ENCODE measurements around the gene SNAPC1. TPM values are rescaled to one million over a fixed set of nuclear protein-coding genes. Genes with fewer than 3 reads are reported as not detected.
A peak's percentile ranks its signal among the peaks of the same experiment; 100 is the strongest.

Gene SNAPC1
- total RNA-seq = 1 to 10 TPM; 5.1 to 5.8 TPM

GRCh38 chr14:61761959-61762786 lies at the start of gene SNAPC1:
SNAPC1 (plus strand) TSS chr14:61762420; CDS start chr14:61762461, 41 bp downstream.
- peak within 1 kb of the TSS; percentile 98 for H3K27ac Mint-ChIP-seq
- H3K9me3 Mint-ChIP-seq (ENCODE audit: low read depth) = no peaks in the 10 kb centered on the region
- peak within 1 kb of the TSS; percentile 94 for H3K4me3 Mint-ChIP-seq
- peaks cover 3% of the 10 kb centered on the region for H3K36me3 Mint-ChIP-seq
- peak; percentile 99 for DNase-seq
- CTCF ChIA-PET = interaction anchor here (0.7 to 2.1 kb wide), 13 partner anchors 10 to 482 kb away, joined by 3 to 18 read pairs (median 5); no protein-coding TSS in a partner anchor
- peak; percentile 99 for ATAC-seq
- H3K4me1 Mint-ChIP-seq = peaks cover 42% of the 10 kb centered on the region
- no peaks in the 10 kb centered on the region for H3K27me3 Mint-ChIP-seq

GRCh38 chr14:61713724-61714437 lies 48.3 kb upstream of the SNAPC1 start:
- Mint-ChIP-seq H3K4me1 (peaks cover 70% of the 10 kb centered on the region), H3K27ac (peak overlapping the region; percentile 38), H3K27me3 (no peaks in the 10 kb centered on the region), H3K4me3 (no peak overlapping the region), H3K9me3 (ENCODE audit: low read depth) (no peaks in the 10 kb centered on the region), H3K36me3 (peaks cover 14% of the 10 kb centered on the region)
- CTCF ChIA-PET = interaction anchor here (0.6 kb wide), 1 partner anchor 41 kb away, joined by 3 read pairs; no protein-coding TSS in a partner anchor
- ATAC-seq = no peak
- DNase-seq = no peak

GRCh38 chr14:61716956-61717355 lies 45.3 kb upstream of the SNAPC1 start:
- H3K36me3 Mint-ChIP-seq = peaks cover 18% of the 10 kb centered on the region
- H3K27ac Mint-ChIP-seq = peak overlapping the region; percentile 5
- peaks cover 66% of the 10 kb centered on the region for H3K4me1 Mint-ChIP-seq
- CTCF ChIA-PET = interaction anchor here (1.2 to 1.8 kb wide), 2 partner anchors 12 to 14 kb away, joined by 4 to 5 read pairs; no protein-coding TSS in a partner anchor
- ATAC-seq = no peak
- H3K9me3 Mint-ChIP-seq (ENCODE audit: low read depth) = no peaks in the 10 kb centered on the region
- DNase-seq = no peak
- H3K27me3 Mint-ChIP-seq = no peaks in the 10 kb centered on the region
- no peak overlapping the region for H3K4me3 Mint-ChIP-seq

- CTCF ChIA-PET = interaction anchor here (1.8 kb wide), 1 partner anchor 11 kb away, joined by 4 read pairs; no protein-coding TSS in a partner anchor
- H3K4me3 Mint-ChIP-seq = no peak overlapping the region
- peaks cover 18% of the 10 kb centered on the region for H3K36me3 Mint-ChIP-seq
- H3K27ac Mint-ChIP-seq = no peak overlapping the region
- no peaks in the 10 kb centered on the region for H3K9me3 Mint-ChIP-seq (ENCODE audit: low read depth)
- H3K27me3 Mint-ChIP-seq = no peaks in the 10 kb centered on the region
- ATAC-seq = no peak
- no peak for DNase-seq
- H3K4me1 Mint-ChIP-seq = peaks cover 56% of the 10 kb centered on the region
Observed at GRCh38 chr14:61718039-61718438, 44.2 kb upstream of the SNAPC1 start.

DNA sequence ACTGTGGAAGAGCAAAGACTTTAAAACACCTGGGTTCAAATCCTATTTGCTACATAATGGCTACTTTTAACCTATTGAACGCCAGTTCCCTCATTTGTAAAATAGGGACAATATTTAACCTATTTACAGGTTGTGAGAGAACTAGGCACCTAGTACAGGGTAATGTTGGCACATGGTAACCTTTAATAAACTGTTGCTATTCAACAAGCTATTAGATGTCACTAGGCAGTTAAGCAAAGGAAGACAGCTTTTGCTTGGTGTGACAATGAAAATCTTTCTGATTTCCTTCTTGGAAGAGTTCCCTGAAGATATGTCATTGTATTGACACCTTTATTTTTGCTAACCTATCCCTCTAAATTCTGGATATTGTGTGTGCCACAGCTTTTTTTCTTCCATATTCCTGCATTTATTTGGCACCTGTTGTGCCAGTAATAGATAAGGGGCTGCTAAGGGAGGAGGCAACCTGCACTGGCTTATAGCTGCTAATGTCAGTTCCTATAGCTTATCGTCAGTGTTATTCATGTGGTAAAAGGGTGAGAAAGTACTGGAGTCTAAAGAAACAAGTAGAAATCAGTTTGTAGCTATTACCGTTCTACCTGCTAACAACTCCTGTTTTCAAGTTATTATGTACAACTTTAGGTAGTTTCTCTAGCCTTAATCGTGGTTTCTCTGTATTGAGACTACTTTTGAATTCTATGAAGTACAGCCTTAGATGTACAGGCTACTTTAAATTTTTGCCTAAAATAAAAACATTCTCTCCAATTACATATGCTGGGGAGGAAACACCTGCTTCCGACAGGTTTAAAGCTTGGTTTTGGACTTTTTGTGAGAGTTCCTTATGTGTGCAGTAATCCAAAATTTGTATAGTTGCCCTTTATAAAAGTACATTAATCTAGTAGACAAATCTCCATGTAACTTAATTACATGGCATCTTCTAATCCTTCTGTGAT lies 42.6 kb upstream of the SNAPC1 start:
- no peak for DNase-seq
- Mint-ChIP-seq H3K4me1 (peaks cover 54% of the 10 kb centered on the region), H3K36me3 (peaks cover 30% of the 10 kb centered on the region), H3K4me3 (no peak overlapping the region), H3K9me3 (ENCODE audit: low read depth) (no peaks in the 10 kb centered on the region), H3K27ac (peak overlapping the region; percentile 66), H3K27me3 (no peaks in the 10 kb centered on the region)
- CTCF ChIA-PET = interaction anchor here (0.9 to 1.5 kb wide), 8 partner anchors 9 to 248 kb away, joined by 3 to 6 read pairs (median 3); partner anchors contain the start of gene HIF1A
- ATAC-seq = peak; percentile 54

DNA sequence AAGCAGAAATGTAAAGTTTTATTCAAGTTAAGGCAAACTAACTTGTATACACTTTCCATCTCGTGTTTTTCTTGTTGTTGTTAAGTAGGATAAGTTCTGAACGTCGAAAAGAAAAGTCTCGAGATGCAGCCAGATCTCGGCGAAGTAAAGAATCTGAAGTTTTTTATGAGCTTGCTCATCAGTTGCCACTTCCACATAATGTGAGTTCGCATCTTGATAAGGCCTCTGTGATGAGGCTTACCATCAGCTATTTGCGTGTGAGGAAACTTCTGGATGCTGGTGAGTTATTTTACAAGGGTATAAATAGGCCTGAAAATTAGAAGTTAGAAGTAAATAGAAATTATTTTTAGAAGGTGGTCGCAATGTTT lies 41.9 kb upstream of the SNAPC1 start:
- peaks cover 35% of the 10 kb centered on the region for H3K36me3 Mint-ChIP-seq
- peak overlapping the region; percentile 52 for H3K27ac Mint-ChIP-seq
- no peaks in the 10 kb centered on the region for H3K9me3 Mint-ChIP-seq (ENCODE audit: low read depth)
- no peaks in the 10 kb centered on the region for H3K27me3 Mint-ChIP-seq
- ATAC-seq (no peak), DNase-seq (no peak)
- peaks cover 56% of the 10 kb centered on the region for H3K4me1 Mint-ChIP-seq
- H3K4me3 Mint-ChIP-seq = no peak overlapping the region
- CTCF ChIA-PET = interaction anchor here (1.1 to 1.5 kb wide), 4 partner anchors 8 to 245 kb away, joined by 3 to 6 read pairs (median 4); no protein-coding TSS in a partner anchor

DNA sequence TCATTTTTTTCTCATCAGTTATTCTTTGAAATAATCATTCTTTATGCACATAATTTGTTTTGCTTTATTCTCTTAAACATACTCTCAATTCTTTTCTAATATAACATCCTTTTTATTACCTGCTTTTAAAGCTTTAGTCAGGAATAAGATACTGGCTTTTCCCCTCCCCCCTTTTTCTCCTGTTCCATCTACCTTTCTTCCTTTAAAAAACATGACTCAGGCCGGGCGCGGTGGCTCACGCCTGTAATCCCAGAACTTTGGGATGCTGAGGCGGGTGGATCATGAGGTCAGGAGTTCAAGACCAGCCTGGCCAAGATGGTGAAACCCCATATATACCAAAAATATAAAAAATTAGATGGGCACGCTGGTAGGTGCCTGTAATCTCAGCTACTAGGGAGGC lies 41.5 kb upstream of the SNAPC1 start:
- ATAC-seq = no peak
- H3K36me3 Mint-ChIP-seq = peaks cover 38% of the 10 kb centered on the region
- H3K27me3 Mint-ChIP-seq = no peaks in the 10 kb centered on the region
- no peak for DNase-seq
- no peaks in the 10 kb centered on the region for H3K9me3 Mint-ChIP-seq (ENCODE audit: low read depth)
- no peak overlapping the region for H3K4me3 Mint-ChIP-seq
- CTCF ChIA-PET = interaction anchor here (1.5 kb wide), 1 partner anchor 24 kb away, joined by 6 read pairs; no protein-coding TSS in a partner anchor
- H3K27ac Mint-ChIP-seq = no peak overlapping the region
- H3K4me1 Mint-ChIP-seq = peaks cover 52% of the 10 kb centered on the region

GRCh38 chr14:61724133-61724532 lies 38.1 kb upstream of the SNAPC1 start:
- peaks cover 67% of the 10 kb centered on the region for H3K36me3 Mint-ChIP-seq
- no peaks in the 10 kb centered on the region for H3K27me3 Mint-ChIP-seq
- CTCF ChIA-PET = no interaction called here
- peaks cover 57% of the 10 kb centered on the region for H3K4me1 Mint-ChIP-seq
- ATAC-seq (no peak), DNase-seq (no peak)
- no peaks in the 10 kb centered on the region for H3K9me3 Mint-ChIP-seq (ENCODE audit: low read depth)
- no peak overlapping the region for H3K4me3 Mint-ChIP-seq
- H3K27ac Mint-ChIP-seq = peak overlapping the region; percentile 54

DNA sequence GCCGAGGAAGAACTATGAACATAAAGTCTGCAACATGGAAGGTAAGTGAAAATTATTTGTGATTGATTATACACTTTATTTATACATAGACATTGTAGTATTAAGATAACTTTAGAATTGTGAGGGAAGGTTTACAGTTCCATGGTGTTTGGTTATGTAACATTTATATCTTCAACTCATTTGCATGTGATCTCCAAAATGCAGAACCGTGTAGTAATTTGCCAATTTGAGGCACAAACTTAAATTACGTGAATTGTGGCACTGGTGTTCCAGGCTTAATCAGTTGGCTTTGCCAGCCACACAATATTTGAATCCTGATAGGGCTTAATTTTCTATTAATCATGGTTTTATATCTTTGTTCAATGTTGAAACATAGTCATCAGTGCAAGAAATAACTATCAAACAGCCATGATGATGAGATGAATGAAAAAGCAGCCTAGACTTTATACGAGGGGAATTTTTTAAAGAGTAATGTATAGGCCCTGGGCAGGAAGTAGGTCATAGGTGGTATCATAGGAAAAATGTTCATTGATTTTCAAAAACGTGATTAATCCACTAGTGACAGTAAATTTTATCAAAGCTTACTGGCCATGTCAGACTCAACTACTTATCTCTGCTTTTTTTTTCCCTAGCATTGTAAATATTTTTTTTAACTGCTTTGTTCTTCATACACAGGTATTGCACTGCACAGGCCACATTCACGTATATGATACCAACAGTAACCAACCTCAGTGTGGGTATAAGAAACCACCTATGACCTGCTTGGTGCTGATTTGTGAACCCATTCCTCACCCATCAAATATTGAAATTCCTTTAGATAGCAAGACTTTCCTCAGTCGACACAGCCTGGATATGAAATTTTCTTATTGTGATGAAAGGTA lies 35.2 kb upstream of the SNAPC1 start:
- Mint-ChIP-seq H3K4me3 (no peak overlapping the region), H3K27me3 (no peaks in the 10 kb centered on the region), H3K36me3 (peaks cover 74% of the 10 kb centered on the region), H3K4me1 (peaks cover 60% of the 10 kb centered on the region), H3K9me3 (ENCODE audit: low read depth) (no peaks in the 10 kb centered on the region), H3K27ac (peak overlapping the region; percentile 67)
- ATAC-seq (no peak), DNase-seq (no peak)
- CTCF ChIA-PET = interaction anchor here (0.6 to 1.6 kb wide), 2 partner anchors 14 to 23 kb away, joined by 3 read pairs; no protein-coding TSS in a partner anchor

DNA sequence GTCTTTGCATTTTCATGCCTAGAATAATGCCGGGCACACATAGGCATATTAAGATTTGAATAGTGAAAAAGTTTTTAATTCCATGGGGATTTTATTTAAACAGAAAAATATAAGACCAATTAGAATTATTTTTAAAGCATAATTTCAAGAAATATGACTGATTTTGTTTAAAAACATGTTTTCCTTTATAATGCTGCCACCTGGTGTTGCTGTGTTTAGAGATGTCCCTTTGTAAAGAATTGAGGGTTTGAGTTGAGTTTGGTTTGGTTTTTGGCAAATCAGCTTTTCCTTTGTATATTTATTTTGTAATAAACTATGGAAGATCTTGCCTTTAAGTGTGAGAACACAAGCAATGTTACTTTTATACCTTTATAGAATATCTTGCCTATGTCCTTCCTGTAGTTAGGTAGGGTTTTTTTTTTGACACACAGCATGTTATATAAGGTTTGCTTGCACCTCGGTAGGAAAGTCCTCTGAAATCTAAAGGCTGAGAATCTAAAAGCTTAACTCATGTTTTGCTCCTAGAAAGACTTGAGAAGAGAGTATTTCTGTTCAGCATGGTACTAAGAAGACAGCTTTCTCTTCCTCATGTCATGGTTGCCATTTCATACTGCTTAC lies 31.4 kb upstream of the SNAPC1 start:
- DNase-seq = no peak
- no peak overlapping the region for H3K4me3 Mint-ChIP-seq
- peak overlapping the region; percentile 38 for H3K27ac Mint-ChIP-seq
- no peaks in the 10 kb centered on the region for H3K9me3 Mint-ChIP-seq (ENCODE audit: low read depth)
- no peaks in the 10 kb centered on the region for H3K27me3 Mint-ChIP-seq
- CTCF ChIA-PET = interaction anchor here (0.7 to 1.8 kb wide), 10 partner anchors 14 to 333 kb away, joined by 3 to 6 read pairs (median 4); no protein-coding TSS in a partner anchor
- H3K36me3 Mint-ChIP-seq = peaks cover 73% of the 10 kb centered on the region
- H3K4me1 Mint-ChIP-seq = peaks cover 60% of the 10 kb centered on the region
- ATAC-seq = no peak

- DNase-seq = no peak
- H3K36me3 Mint-ChIP-seq = peaks cover 66% of the 10 kb centered on the region
- H3K9me3 Mint-ChIP-seq (ENCODE audit: low read depth) = no peaks in the 10 kb centered on the region
- H3K27ac Mint-ChIP-seq = peak overlapping the region; percentile 46
- no peak for ATAC-seq
- no peaks in the 10 kb centered on the region for H3K27me3 Mint-ChIP-seq
- CTCF ChIA-PET = interaction anchor here (1.2 to 1.7 kb wide), 5 partner anchors 11 to 182 kb away, joined by 3 to 7 read pairs (median 3); no protein-coding TSS in a partner anchor
- peaks cover 46% of the 10 kb centered on the region for H3K4me1 Mint-ChIP-seq
- no peak overlapping the region for H3K4me3 Mint-ChIP-seq
Observed at GRCh38 chr14:61733972-61734371, 28.2 kb upstream of the SNAPC1 start.

All from activated CD8-positive, alpha-beta memory T cell treated with anti-CD3 and anti-CD28 coated beads, Interleukin-2, amount 10 ng/mL, durations not matched to agents 7 days and 5 days (primary cell).